Activated CD4-positive, alpha-beta T cell treated with anti-CD3 and anti-CD28 coated beads, Interleukin-2, amount 50 U/mL, for 1 hour (primary cell): ENCODE measurements around the gene TSSK2.
"Not testable (repeated sequence)": the region's sequence is repeated elsewhere in the genome, so short reads cannot be mapped to it uniquely, and the experiment has no call there.

Experiments
- DNase-seq: peaks from one replicate; pipeline ENCODE4 v3.0.0-alpha.2; 2020

Gene TSSK2

DNA sequence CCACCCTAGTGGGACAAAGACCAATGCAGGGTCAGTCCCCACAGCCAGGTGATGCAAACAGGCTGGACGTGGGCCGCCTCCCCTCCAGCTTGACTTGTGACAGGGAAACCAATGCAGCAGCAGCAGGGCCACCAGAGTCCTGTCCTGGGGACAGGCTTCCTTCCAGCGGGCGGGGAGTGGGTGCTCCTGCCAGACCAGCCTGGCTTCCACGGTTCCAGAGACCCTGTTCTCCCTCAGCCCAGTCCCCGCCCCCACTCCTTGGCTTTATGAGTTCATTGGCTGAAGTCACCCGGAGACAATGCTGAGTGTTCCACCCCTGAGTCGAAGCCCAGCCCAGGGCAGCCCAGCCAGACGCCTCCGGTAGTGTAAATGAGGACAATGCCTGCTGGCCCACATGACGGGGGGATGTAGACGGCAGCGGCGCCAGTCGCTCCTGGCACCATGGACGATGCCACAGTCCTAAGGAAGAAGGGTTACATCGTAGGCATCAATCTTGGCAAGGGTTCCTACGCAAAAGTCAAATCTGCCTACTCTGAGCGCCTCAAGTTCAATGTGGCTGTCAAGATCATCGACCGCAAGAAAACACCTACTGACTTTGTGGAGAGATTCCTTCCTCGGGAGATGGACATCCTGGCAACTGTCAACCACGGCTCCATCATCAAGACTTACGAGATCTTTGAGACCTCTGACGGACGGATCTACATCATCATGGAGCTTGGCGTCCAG is at the start of gene TSSK2:
Gene TSSK2 (plus strand): TSS at position 350 of the 726 bp plus-strand sequence. CDS start 92 bp downstream, at position 442.
- DNase-seq = no peak

DNA sequence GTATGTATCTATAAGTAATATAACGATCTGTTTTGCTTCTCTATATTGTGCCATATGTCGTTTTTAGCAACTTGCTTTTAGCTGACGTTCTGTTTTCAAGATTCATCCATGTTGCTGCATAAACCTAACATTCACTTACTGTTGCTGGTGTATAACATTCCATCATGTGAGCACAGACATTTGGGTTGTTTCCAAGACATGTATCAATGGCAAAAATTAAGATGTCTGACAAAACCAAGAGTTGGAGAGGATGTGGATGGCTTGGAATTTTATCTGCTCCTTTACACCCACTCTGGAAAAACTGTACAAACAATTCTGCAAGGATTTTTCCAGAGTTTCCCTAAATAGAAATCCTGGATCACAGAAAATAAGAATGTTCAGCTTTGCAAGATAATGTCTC is 49.8 kb upstream of the TSSK2 start:
- DNase-seq = no peak

DNA sequence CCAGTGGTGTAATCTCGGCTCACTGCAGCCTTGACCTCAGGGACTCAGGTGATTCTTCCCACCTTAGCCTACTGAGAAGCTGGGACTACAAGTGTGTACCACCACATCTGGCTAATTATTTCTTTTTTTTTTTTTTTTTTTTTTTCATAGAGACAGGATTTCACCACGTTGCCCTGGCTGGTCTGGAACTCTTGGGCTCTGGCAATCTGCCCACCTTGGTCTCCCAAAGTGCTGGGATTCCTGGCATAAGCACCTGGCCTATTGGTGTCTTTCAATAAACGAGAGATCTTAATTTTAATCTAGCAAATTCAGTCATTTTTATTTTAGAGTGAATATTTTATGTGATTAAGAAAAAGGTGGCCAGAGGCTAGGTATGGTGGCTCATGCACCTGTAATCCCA is 49.0 kb upstream of the TSSK2 start:
- no peak for DNase-seq

DNA sequence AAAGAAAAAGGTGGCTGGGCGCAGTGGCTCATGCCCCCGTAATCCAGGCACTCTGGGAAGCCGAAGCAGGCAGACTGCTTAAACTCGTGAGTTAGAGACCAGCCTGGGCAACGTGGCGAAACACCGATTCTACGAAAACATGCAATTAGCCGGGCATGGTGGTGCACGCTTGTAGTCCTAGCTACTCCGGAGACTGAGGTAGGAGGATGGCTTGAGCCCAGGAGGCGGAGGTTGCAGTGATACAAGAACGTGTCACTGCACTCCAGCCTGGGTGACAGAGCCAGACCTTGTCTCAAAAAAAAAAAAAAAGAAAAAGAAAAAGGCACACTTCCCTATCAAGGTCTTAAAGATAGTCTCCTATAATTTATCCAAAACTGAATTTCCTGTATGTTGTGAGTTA is 48.3 kb upstream of the TSSK2 start:
- DNase-seq = no peak

DNA sequence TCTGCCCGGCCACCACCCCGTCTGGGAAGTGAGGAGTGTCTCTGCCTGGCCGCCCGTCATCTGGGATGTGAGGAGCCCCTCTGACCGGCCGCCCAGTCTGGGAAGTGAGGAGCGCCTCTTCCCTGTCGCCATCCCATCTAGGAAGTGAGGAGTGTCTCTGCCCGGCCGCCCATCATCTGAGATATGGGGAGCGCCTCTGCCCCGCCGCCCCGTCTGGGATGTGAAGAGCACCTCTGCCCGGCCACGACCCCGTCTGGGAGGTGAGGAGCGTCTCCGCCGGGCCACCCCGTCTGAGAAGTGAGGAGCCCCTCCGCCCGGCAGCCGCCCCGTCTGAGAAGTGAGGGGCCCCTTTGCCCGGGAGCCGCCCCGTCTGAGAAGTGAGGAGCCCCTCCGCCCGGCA is 47.0 kb upstream of the TSSK2 start:
- DNase-seq = not testable (repeated sequence)

DNA sequence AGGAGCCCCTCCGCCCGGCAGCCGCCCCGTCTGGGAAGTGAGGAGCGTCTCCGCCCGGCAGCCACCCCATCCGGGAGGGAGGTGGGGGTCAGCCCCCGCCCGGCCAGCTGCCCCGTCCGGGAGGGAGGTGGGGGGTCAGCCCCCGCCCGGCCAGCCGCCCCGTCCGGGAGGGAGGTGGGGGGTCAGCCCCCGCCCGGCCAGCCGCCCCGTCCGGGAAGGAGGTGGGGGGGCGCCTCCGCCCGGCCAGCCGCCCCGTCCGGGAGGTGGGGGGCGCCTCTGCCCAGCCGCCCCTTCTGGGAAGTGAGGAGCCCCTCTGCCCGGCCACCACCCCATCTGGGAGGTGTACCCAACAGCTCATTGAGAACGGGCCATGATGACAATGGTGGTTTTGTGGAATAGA is 46.5 kb upstream of the TSSK2 start:
- not testable (repeated sequence) for DNase-seq

DNA sequence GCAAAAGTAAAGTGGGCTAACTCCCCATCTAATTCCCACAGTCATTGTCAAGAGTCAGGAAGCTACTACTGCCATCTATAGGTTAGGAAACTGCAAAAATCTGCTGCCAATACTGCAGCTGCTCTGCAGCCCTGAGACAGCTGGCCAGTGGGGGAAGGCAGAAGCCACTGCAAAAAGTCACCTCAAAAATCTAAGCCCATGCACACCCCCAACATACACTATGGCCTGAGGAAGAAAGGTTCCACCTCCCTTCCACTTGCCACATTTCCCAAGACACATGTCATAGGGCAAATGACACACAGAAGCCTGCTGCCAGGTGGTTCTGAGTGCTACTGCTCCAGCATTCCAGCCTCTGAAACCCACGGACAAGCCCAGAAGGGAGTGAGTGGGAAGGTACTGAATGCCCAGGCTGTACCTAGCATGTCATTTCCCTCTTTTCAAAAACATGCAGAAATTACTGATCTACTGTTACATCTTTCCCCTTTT is 45.8 kb upstream of the TSSK2 start:
- no peak for DNase-seq

DNA sequence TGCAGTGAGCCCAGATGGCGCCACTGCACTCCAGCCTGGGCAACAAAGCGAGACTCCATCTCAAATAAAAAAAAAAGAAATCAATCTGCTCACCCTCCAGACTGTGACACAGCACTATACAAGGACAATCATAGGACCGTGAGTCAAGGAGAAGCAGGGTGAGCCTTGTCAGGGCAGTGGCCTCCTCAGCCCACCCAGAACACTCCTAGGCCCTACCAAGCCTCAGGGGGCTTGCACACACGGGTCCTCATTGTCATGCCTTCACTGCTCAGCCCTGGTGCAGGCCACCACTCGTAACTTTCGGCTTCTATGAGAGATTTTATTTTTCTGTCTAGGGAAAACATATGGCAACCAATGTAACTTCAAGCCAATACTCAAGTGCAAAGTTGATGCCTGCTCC is 44.7 kb upstream of the TSSK2 start:
- no peak for DNase-seq

DNA sequence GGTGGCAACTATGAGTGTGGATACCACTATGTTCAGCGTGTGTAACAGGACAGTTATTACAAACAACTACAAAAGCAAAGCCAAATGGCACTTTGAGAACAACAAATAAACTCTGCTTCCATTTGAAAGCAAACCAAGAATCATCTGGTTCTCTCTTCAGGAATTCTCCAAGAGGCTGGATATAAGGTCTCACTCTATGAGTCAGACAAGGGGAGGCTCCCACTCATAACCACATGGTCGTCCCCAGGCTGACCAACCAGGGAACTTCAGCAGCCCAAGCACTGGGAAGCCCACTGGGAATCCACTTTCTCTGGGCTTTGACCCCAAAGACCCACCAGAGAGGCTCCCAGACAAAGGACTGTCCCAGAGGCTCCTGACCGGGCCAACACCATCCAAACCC is 44.2 kb upstream of the TSSK2 start:
- no peak for DNase-seq

DNA sequence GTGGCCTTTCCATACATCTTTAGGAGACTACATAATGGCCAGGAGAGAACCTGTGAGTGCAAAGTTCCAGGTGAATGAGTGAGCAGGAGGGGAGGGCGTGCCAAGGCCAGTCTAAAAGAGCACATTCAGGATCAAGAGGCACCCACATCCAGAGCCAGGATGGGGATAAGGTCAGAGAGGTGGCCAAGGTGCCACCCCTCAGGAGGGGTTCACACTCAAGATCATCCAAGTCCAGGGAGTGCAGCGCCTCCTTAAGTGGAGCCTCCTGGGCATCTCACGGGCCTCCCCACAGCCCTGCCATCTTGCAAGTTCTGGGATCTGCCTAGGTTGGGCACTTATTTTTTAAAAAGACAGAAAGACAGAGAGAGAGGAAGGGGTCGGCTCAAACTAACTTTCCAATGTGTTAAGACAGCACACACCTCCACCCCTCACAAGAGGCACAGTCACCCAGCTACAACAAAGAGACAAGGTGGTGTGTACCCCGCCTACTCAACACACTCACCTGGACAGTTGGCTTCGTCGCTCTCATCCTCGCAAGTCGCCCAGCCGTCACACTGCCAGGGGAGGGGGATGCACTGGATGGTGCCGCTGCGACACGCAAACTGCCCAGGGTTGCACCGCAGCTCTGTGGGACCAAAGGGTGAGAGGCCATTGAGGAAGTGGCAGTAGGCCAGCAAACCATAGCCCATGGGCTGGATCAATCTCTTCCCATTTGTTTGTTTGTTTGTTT is 42.1 kb upstream of the TSSK2 start:
- DNase-seq = no peak

DNA sequence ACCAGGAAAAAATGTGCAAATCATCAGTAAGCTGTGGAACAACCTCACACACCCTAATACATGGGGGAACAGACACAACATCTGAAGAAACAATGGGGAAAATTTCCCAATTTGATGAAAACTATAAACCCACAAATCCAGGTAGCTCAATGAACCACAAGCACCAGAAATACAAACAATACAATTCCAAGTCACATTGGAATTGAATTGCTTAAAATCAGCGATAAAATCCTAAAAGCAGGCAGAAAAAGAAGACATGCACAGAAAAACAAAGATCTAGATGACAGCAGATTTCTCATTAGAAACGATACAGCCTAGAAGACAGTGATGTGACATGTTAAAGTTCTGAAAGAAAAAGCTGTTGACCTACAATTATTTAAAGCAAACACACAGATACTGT is 40.9 kb upstream of the TSSK2 start:
- no peak for DNase-seq

DNA sequence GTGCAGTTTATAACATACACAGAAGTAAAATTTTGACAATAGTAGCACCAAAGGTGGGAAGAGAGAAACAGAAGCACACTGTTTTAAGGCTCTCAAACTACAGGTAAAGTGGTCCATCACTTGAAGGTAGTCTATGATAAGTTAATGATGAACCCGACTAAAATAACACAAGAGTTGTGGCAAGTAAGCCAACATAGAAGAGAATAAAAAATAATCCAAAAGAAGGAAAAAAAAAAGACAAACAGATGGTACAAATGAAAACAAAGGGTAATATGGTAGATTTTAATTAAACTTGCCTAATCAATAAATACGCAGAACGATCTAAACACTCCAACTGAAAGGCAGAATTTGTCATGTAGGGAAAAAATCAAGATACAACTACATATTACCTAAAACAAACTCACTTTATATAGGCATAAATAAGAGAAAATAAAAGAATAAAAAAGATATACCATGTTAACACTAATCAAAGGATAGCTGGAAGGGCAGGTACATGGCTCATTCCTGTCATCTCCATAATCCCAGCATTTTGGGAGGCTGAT is 40.5 kb upstream of the TSSK2 start:
- DNase-seq = no peak

DNA sequence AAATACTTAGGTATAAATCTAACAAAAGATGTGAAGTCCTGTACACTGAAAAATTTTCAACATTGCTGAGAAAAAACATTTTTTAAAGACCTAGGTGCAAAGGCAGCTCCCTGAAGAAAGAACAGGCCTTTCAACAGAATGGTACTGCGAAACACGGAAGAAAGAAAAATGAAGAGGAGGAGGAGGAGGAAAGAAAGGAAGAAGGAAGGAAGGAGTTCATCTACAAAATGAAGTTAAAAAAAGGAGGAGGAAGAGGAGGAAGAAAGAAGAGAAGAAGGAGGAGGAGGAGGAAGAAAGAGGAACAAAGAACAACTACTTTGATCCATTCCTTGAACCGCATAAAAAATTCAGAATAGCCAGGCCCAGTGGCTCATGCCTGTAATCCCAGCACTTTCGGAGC is 38.4 kb upstream of the TSSK2 start:
- DNase-seq = no peak

DNA sequence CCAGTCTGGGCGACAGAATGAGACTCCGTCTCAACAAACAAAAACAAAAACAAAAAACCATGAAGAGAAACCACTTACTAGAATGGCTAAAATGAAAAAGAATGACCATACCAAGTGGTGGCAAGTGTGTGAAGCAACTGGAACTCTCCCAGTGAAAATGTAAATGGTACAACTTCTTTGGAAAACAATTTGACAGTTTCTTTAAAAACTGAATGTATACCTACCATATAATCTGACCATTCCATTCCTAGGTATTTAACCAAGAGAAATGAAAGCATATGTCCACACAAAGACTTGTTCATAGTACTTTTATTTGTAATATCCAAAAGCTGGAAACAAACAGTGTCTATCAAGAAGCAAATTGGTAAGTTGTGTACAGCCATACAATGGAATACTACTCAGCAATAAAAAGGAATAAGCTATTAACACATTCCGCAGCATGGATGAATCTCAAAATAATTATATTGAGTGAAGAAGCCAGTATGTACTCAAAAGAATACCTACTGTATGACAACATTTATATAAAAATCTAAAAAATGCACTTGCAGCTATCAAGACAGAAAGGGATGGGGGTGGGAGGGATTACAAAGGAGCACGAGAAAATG is 36.6 kb upstream of the TSSK2 start:
- no peak for DNase-seq

DNA sequence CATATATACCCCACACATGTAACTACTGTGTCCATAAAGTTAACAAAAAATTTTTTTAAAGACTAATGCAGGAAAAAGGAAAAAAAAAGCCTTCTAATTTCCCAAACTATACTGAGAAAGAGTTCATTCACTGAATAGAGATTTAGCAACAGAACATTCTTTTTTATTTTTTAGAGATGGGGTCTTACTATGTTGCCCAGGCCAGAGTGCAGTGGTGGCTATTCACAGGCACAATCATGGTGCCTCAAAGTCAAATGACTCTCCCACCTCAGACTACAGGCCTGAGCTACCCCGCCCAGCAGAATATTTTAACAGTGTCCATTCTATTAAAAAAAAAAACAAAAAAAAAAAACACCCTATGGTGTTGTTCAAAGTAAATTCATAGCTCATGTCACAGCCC is 34.6 kb upstream of the TSSK2 start:
- DNase-seq = no peak

DNA sequence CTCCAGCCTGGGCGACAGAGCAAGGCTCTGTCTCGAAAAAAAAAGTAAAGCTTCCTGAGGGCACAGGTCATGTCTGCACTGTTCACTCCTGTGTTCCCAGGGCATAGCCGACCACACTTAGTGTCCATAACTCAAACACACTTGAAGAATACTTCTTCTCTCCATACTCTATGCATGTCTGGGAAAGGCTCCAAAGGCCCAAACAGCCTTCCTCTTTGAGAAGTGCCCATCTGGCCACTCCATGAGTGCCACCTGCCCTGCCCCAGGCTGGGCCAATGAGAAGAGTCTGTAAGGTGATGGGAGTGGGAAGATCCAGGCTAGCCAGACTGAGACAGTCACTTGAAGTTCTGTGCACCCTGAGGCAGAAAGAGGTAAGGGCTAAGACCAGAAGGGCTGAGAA is 33.6 kb upstream of the TSSK2 start:
- DNase-seq = no peak

DNA sequence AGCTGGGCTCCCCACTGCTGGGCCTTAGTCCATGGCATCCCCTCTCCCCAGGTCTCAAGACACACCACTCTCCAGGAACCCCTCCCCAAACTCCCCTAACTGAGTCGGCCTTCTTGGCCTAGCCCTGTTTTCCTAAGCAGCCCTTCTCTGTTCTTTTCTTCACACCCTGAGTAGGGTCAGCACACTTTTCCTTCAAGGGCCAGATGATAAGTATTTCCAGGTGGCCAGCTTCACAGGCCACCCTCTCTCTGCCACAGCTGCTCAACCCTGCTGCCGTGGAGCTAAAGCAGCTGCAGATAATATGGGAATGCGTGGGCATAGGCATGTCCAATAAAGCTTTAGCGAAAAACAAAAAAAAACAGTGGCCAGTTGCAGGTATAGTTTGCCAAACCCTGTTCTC is 33.0 kb upstream of the TSSK2 start:
- DNase-seq = no peak

DNA sequence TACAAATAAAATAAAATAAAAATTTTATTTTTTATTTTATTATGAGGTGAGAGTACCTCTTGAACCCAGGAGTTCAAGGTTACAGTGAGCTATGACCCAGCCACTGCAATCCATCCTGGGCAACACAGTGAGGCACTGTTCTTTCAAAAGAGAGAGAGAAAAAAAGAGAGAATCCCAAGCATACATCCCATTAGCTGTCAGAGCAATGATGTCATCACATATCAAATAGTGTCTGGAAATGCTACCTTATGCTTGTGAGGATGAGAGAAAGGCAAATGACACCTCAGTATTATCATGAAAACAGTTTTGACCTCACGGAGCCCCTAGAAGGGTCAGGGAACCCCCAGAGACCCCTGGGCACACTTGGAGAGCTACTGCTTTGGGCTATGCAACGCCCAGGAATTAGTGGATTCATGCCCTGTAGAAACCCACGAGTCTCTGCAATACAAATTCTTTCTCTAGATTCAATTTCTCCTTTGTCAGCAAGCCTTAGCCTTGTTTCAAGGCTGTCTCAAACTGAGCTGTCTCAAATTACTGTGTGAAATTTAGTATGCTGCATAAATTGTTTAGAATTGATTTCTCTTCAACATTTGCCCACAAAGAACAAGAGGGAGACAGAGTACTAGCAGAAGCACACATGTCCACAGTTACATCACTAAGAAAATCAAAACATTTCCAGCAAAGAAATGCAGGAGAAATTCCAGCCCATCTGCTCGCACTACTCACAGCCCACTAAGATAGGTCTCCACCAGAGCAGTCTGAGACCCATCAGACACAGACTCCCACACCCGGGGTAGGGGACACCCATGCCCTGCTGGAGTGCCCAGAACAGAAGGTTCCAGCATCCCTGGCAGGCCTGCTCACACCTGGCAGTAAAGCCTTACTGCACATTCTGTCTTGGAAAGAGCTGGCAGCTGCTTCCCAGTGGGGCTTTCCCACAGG is 27.0 kb upstream of the TSSK2 start:
- no peak for DNase-seq

DNA sequence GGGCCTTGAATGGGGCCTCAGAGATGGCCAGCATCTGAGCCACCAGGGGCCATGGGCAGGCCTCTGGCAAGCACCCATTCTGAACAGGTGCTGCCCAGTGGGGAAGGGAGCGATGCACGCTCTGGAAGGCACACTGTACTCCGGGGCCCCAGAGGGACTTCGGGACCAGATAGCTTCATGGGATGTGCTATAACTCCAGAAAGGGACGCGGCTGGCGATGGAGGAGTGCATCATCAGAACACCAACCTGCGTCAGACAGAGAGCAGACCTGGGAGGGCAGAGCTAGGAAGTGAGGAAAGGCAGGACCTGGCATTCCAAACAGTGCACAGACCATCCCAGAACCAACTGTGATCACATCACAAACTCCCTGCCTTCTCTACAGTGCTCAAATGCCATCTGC is 25.7 kb upstream of the TSSK2 start:
- DNase-seq = no peak

DNA sequence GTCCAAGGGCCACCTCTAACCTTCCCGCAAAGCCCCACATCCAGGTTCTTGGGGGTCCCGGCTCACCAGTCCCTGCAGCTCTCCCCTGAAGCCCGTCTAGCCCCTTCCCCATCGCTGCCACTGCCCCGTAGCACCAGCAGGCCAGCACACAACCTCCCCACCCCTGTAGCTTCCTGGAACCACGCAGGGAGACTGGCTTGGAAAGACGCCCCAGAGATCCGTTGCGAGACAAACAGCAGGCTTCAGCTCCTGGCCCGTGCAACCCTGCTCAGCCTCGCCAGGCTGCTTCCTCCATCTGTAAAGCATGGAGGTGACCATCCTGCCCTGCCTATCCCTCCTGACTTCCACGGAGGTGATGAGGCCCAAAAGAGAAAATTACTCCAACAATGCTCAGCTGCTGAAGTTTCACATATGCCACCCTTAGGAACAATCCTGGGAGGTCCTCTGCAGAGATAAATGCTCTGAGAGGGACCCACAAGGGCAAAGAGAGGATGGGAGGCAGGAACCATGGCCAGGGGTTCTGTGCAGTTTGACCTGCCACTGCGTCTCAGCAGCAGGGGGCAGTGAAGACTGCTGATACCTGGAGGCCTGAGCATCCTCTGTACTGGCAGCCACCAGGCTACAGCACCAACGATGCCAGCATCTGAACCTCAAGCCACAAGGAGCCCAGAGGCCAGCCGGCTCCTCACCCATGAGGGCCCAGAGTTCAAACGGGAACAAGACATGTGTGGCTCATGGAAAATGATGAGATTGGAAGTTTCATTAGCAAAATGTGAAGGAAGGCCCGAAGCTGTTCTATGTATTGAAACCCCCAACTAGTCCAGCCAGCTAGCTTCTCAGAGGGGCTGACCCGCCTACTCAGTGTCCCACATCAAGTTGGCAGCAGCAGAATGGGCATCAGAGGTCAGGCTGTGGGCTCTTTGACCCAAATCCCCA is 25.0 kb upstream of the TSSK2 start:
- DNase-seq = peak; percentile 64
